Small intestine (tissue), 7 donors: ENCODE data around the gene DNAJC12. TPM values are rescaled to one million over a fixed set of nuclear protein-coding genes. Genes with fewer than 3 reads are reported as not detected.
A peak's percentile ranks its signal among the peaks of the same experiment; 100 is the strongest.

ENCODE experiments used
- DNase-seq, 2 donors: peaks; one replicate each; pipeline versions ENCODE4 v3.0.0 to v3.0.0-alpha.2; 2013
- FAIRE-seq: peaks from 2 replicates; lab custom pipeline; 2012; peaks lifted over from hg19 to GRCh38; lab: Jason Lieb, UNC
- H3K27ac ChIP-seq, 3 donors: one replicate each; pipeline ENCODE4 v1.5.1; 2013; ENCODE audit warnings: low read length in 2 of 3, mild to moderate bottlenecking in 2 of 3, control low read depth in 1 of 3, inconsistent platforms in 1 of 3, low read depth in 1 of 3, moderate library complexity in 1 of 3
- H3K27me3 ChIP-seq, 3 donors: one replicate each; pipeline ENCODE4 v1.6.1; 2013; ENCODE audit warnings: low read length in 3 of 3, inconsistent platforms in 1 of 3; ENCODE audit not compliant: control insufficient read depth in 3 of 3, insufficient read depth in 3 of 3
- H3K36me3 ChIP-seq, 3 donors: one replicate each; pipeline ENCODE4 v1.6.1; 2013; ENCODE audit warnings: low read length in 3 of 3, inconsistent platforms in 1 of 3, low read depth in 1 of 3, mild to moderate bottlenecking in 1 of 3, moderate library complexity in 1 of 3; ENCODE audit not compliant: control insufficient read depth in 3 of 3, insufficient read depth in 2 of 3
- H3K4me1 ChIP-seq, 3 donors: one replicate each; pipeline ENCODE4 v1.6.1; 2013; ENCODE audit warnings: low read length in 2 of 3, inconsistent platforms in 1 of 3, low read depth in 1 of 3, mild to moderate bottlenecking in 1 of 3, moderate library complexity in 1 of 3; ENCODE audit not compliant: control insufficient read depth in 3 of 3, insufficient read depth in 2 of 3
- H3K4me3 ChIP-seq, 3 donors: one replicate each; pipeline ENCODE4 v1.5.1; 2013; ENCODE audit warnings: low read length in 3 of 3, control low read depth in 1 of 3, inconsistent platforms in 1 of 3, low read depth in 1 of 3, mild to moderate bottlenecking in 1 of 3, moderate library complexity in 1 of 3
- H3K9me3 ChIP-seq, 2 donors: one replicate each; pipeline ENCODE4 v1.6.1; 2013; ENCODE audit warnings: low read depth in 1 of 2, low read length in 1 of 2; ENCODE audit not compliant: control insufficient read depth in 2 of 2, insufficient read depth in 1 of 2
- WGBS, 3 donors: extraction: QIAGEN DNeasy Blood & Tissue Kit; methylation state at CpG; one replicate each; pipeline ENCODE4 v1.1.7; 2013; 5-methylcytosine and 5-hydroxymethylcytosine counted together
- polyA plus RNA-seq, 4 donors: library from polyadenylated mRNA; stranded (reverse) in 3 of 4; unstranded in 1 of 4; fragments of 200-250 nt in 3 of 4; fragments of 120-200 nt in 1 of 4; gene quantifications; one replicate each; pipeline versions ENCODE4 v1.2.1 to v1.2.3, GENCODE V29; 2013
- donor health status: healthy with polysubstance abuse.
- donor health status: control.
- donor health status: control.
- donor health status: Bipolar disorder and iron deficiency.
- donor health status: healthy.

The DNAJC12 gene
- polyA plus RNA-seq, 4 donors, result 4.6 to 7.8 (median 6.7) TPM

DNA sequence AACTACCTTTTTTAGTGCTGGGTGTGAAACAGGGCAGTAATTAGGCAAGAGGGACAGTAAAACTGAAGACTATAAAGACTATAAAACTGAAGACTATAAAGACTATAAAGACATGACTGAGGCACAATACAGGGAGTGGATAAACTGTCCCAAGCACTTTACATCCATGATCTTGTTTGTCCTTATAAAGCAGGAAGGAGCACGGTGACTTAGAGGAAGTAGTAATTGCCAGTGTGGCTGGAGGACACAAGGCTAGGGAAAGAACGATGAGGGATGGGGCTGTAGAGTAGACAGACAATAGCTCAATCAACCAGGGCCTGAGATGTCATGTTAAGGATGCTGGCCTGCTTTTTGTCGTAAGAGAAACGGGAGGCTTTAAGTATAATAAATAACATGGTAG, 26.0 kb downstream of the DNAJC12 start:
- no peak overlapping the region for H3K4me3 ChIP-seq
- no peaks in the 10 kb centered on the region for H3K9me3 ChIP-seq
- FAIRE-seq, result no peak
- no peaks in the 10 kb centered on the region for H3K36me3 ChIP-seq
- WGBS, 3 donors, result 71 to 80% (median 76%) methylated on average over 4 of the region's 4 CpGs
- no peaks in the 10 kb centered on the region for H3K27me3 ChIP-seq
- DNase-seq, result peak in 1 of 2 donors; percentile 13
- H3K27ac ChIP-seq, result no peak overlapping the region
- H3K4me1 ChIP-seq, result peaks cover 0 to 6% (median 0%) of the 10 kb centered on the region in 3 donors

DNA sequence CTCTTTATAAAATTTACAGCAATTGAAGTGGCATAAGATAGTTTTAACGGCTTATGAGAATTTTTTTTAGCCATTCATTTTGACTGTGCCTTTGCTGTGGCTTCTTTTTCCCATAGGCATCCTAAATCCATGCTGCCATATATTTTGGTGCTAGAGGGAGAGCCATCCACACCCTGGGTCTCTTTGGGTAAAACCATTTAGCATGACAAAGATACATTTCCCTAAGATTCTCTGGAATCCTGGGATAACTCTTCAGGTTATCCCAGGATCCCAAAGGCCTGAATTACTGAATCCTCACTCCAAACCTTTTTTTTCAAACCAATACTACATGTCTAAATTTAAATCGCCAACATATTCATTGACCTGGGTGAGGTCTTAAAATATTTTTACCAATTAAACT, 28.9 kb downstream of the DNAJC12 start:
- no peaks in the 10 kb centered on the region for H3K36me3 ChIP-seq
- H3K27me3 ChIP-seq, result no peaks in the 10 kb centered on the region
- no peak for DNase-seq
- H3K9me3 ChIP-seq, result no peaks in the 10 kb centered on the region
- no peak overlapping the region for H3K4me3 ChIP-seq
- H3K27ac ChIP-seq, result no peak overlapping the region
- H3K4me1 ChIP-seq, result peaks cover 0 to 6% (median 0%) of the 10 kb centered on the region in 3 donors
- FAIRE-seq, result no peak
- WGBS, 3 donors, result 90 to 95% (median 94%) methylated on average over 2 of the region's 2 CpGs

GRCh38 chr10:67808704-67809103, 29.3 kb downstream of the DNAJC12 start:
- Histone ChIP-seq H3K27me3 (no peaks in the 10 kb centered on the region), H3K36me3 (no peaks in the 10 kb centered on the region), H3K4me1 (peaks cover 0 to 10% (median 0%) of the 10 kb centered on the region in 3 donors), H3K27ac (no peak overlapping the region), H3K9me3 (no peaks in the 10 kb centered on the region), H3K4me3 (no peak overlapping the region)
- FAIRE-seq (no peak), DNase-seq (peak in 1 of 2 donors; percentile 23)
- 14 to 45% (median 22%) methylated on average over 1 of the region's 1 CpG for WGBS, 3 donors

DNA sequence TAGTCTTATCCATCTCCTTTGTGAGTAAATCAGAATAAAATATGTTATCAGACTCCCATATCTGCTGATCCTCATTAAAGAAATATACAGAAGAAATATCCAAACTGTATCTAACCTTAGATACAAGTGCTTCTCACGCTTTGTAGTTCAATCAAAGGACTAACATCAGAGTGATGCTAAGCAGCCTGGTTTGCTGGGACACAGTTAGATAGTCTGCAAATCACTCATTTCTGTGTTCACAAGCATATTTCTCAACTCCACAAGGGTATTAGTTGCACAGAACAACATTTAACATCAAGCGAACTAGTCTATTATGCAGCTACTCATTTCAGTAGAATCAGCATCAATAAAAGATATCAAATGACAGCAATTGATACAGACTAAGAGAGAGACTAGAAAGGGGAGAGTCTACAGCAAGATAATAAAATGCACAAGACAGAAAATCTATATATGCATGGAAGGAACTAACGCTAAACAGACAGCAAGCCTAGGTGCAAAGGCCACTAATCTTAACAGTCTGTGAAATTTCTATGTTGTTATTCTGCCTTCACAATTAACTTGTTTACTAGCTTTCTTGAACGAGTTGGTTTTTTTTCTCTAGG, 30.0 kb downstream of the DNAJC12 start:
- no peak for FAIRE-seq

DNA sequence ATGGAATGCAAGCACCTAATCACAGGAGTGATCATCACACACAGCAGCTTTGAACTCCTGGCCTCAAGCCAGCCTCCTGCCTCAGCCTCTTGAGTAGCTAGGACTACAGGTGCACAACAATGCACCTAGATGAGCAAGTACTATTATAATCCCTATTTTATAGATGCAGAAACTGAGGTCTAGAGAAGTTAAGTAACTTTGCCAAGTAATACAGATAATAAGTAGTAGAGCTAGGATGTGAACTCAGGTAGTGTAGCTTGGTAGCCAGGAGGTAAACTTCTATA, 33.7 kb downstream of the DNAJC12 start:
- DNase-seq (no peak), FAIRE-seq (no peak)
- peaks cover 0 to 14% (median 0%) of the 10 kb centered on the region in 3 donors for H3K4me1 ChIP-seq
- no peaks in the 10 kb centered on the region for H3K9me3 ChIP-seq
- H3K27ac ChIP-seq, result no peak overlapping the region
- no peaks in the 10 kb centered on the region for H3K27me3 ChIP-seq
- no peak overlapping the region for H3K4me3 ChIP-seq
- H3K36me3 ChIP-seq, result no peaks in the 10 kb centered on the region

More for the DNA sequence above, 30.0 kb downstream of the DNAJC12 start:
- H3K4me3 ChIP-seq, result no peak overlapping the region
- DNase-seq, result peak in 1 of 2 donors; percentile 10
- H3K36me3 ChIP-seq, result no peaks in the 10 kb centered on the region
- no peak overlapping the region for H3K27ac ChIP-seq
- peaks cover 0 to 14% (median 0%) of the 10 kb centered on the region in 3 donors for H3K4me1 ChIP-seq
- H3K27me3 ChIP-seq, result no peaks in the 10 kb centered on the region
- 23 to 56% (median 48%) methylated on average over 4 of the region's 4 CpGs for WGBS, 3 donors
- no peaks in the 10 kb centered on the region for H3K9me3 ChIP-seq

- Histone ChIP-seq H3K27ac (peak overlapping the region in 1 of 3 donors; percentile 29), H3K9me3 (no peaks in the 10 kb centered on the region), H3K4me1 (peaks cover 0 to 14% (median 0%) of the 10 kb centered on the region in 3 donors), H3K36me3 (no peaks in the 10 kb centered on the region), H3K27me3 (no peaks in the 10 kb centered on the region), H3K4me3 (no peak overlapping the region)
- DNase-seq, result peak in 1 of 2 donors; percentile 49
- WGBS, 3 donors, result 57 to 75% (median 58%) methylated on average over 3 of the region's 3 CpGs
- no peak for FAIRE-seq
Measured at GRCh38 chr10:67803588-67804394, 34.2 kb downstream of the DNAJC12 start.

DNA sequence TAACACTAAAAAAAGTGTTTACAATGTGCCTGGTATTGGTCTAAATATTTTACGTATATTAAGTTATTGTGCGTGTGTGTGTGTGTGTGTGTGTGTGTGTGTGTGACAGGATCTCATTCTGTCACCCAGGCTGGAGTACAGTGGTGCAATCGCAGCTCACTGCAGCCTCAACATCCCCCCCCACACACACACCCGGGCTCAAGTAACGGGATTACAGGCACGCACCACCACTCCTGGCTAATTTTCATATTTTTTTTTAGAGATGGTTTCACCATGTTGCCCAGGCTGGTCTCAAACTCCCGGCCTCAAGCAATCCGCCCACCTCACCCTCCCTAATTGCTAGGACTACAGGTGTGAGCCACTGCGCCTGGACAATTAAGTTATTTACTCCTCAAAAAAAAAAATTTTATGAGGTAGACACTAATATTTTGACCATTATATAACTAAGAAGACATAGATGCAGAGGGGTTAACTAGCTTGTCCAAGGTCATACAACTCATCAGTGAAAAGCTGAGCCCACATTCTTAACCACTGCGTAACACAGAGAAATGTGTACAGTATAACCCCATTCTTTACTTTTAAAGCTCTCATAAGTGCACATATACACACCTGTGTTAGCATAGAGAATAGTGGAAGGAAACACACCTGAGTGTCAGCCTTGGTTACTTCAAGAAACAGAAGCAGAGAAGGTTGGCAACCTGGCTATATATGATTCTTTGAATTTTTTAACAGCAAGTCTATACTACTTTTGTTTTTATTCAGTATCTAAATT, 35.0 kb downstream of the DNAJC12 start:
- FAIRE-seq, result no peak
- Histone ChIP-seq H3K27me3 (no peaks in the 10 kb centered on the region), H3K4me1 (peaks cover 0 to 11% (median 0%) of the 10 kb centered on the region in 3 donors), H3K9me3 (no peaks in the 10 kb centered on the region), H3K36me3 (no peaks in the 10 kb centered on the region), H3K4me3 (no peak overlapping the region), H3K27ac (peak overlapping the region in 1 of 3 donors; percentile 29)
- 69 to 82% (median 79%) methylated on average over 10 of the region's 10 CpGs for WGBS, 3 donors
- peak in 1 of 2 donors; percentile 29 for DNase-seq

GRCh38 chr10:67801118-67801517, 36.9 kb downstream of the DNAJC12 start:
- 95 to 100% (median 97%) methylated on average over 1 of the region's 1 CpG for WGBS, 3 donors
- H3K36me3 ChIP-seq, result no peaks in the 10 kb centered on the region
- peaks cover 0 to 8% (median 0%) of the 10 kb centered on the region in 3 donors for H3K4me1 ChIP-seq
- DNase-seq (no peak), FAIRE-seq (no peak)
- no peaks in the 10 kb centered on the region for H3K27me3 ChIP-seq
- no peaks in the 10 kb centered on the region for H3K9me3 ChIP-seq
- no peak overlapping the region for H3K4me3 ChIP-seq
- H3K27ac ChIP-seq, result no peak overlapping the region
